GM12878 (cell line): ENCODE results near the gene ZNF808. TPM values are rescaled to one million over a fixed set of nuclear protein-coding genes. Genes with fewer than 3 reads are reported as not detected.

Experiments used
- ATF7 ChIP-seq: fragments of 450-650 bp; IDR thresholded peaks from 2 replicates; pipeline ENCODE4 v1.6.1; 2016; ENCODE audit warnings: low read depth, mild to moderate bottlenecking
- BMI1 ChIP-seq: fragments of 450-650 bp; IDR thresholded peaks from 2 replicates; pipeline ENCODE4 v1.6.1; 2016; ENCODE audit warnings: mild to moderate bottlenecking, moderate library complexity, borderline replicate concordance
- CBX3 ChIP-seq: fragments of 200-600 bp; sonication (generic); IDR thresholded peaks from 2 replicates; pipeline ENCODE4 v1.6.1; 2016; ENCODE audit warnings: low read depth, borderline replicate concordance
- CEBPB ChIP-seq, 2 experiments: fragments of 150-350 bp in 1 of 2; IDR thresholded peaks; 2 replicates each; pipeline ENCODE4 v1.6.1; 2012 to 2014; ENCODE audit warnings: low read depth in 2 of 2, low read length in 2 of 2, borderline replicate concordance in 1 of 2, inconsistent platforms in 1 of 2
- CHD4 ChIP-seq: fragments of 200-600 bp; sonication (generic); IDR thresholded peaks from 2 replicates; pipeline ENCODE4 v1.6.1; 2016; ENCODE audit warnings: mild to moderate bottlenecking
- CTCF ChIP-seq, 3 experiments: IDR thresholded peaks in 2 of 3; conservative IDR thresholded peaks in 1 of 3; 2 replicates each; pipeline ENCODE4 v1.5.1; 2011; ENCODE audit warnings: low read depth in 3 of 3, low read length in 3 of 3, mild to moderate bottlenecking in 3 of 3, control low read depth in 2 of 3, moderate library complexity in 2 of 3, inconsistent platforms in 1 of 3, mixed read lengths in 1 of 3; ENCODE audit not compliant: control insufficient read depth in 2 of 3, insufficient read depth in 1 of 3; ENCODE audit errors: extremely low read depth in 1 of 3
- E2F4 ChIP-seq: IDR thresholded peaks from 2 replicates; pipeline ENCODE4 v1.6.1; 2012; ENCODE audit warnings: low read depth, low read length, improper control_type of control experiment
- E2F8 ChIP-seq: fragments of 450-650 bp; IDR thresholded peaks from 2 replicates; pipeline ENCODE4 v1.6.1; 2018; ENCODE audit warnings: mild to moderate bottlenecking, low read depth, moderate library complexity; ENCODE audit not compliant: partially characterized antibody
- E4F1 ChIP-seq: fragments of 450-650 bp; IDR thresholded peaks from 2 replicates; pipeline ENCODE4 v1.6.1; 2018; ENCODE audit warnings: borderline replicate concordance, mild to moderate bottlenecking; ENCODE audit not compliant: partially characterized antibody
- MYB ChIP-seq: fragments of 150-350 bp; IDR thresholded peaks from 2 replicates; pipeline ENCODE4 v1.6.1; 2014; ENCODE audit warnings: mild to moderate bottlenecking, low read depth, low read length, borderline replicate concordance
- MYC ChIP-seq: IDR thresholded peaks from 2 replicates; pipeline ENCODE4 v1.6.1; 2011; ENCODE audit warnings: mild to moderate bottlenecking, low read length, moderate library complexity, inconsistent platforms; ENCODE audit not compliant: insufficient read depth, insufficient replicate concordance, insufficient read length, severe bottlenecking
- NBN ChIP-seq: fragments of 450-650 bp; IDR thresholded peaks from 2 replicates; pipeline ENCODE4 v1.6.1; 2016
- PAX8 ChIP-seq: fragments of 450-650 bp; IDR thresholded peaks from 2 replicates; pipeline ENCODE4 v1.6.1; 2017; ENCODE audit warnings: mild to moderate bottlenecking, moderate library complexity
- POLR2AphosphoS2 ChIP-seq: IDR thresholded peaks from 2 replicates; pipeline ENCODE4 v1.6.1; 2011; ENCODE audit warnings: low read depth, mild to moderate bottlenecking, low read length, improper control_type of control experiment, moderate library complexity
- RAD21 ChIP-seq: IDR thresholded peaks from 2 replicates; pipeline ENCODE4 v1.6.1; 2011; ENCODE audit warnings: mild to moderate bottlenecking, low read depth, low read length, moderate library complexity; ENCODE audit not compliant: insufficient read depth
- SRF ChIP-seq, 2 experiments: IDR thresholded peaks; 2 replicates each; pipeline ENCODE4 v1.6.1; 2011; ENCODE audit warnings: low read depth in 2 of 2, low read length in 2 of 2, mild to moderate bottlenecking in 1 of 2, moderate library complexity in 1 of 2
- STAT3 ChIP-seq: IDR thresholded peaks from 2 replicates; pipeline ENCODE4 v1.6.1; 2011; ENCODE audit warnings: low read depth, low read length, improper control_type of control experiment
- WRNIP1 ChIP-seq: IDR thresholded peaks from 2 replicates; pipeline ENCODE4 v1.6.1; 2011; ENCODE audit warnings: low read depth, low read length, improper control_type of control experiment, borderline replicate concordance
- polyA plus RNA-seq, 11 experiments: library from polyadenylated mRNA; depleted of rRNA in 4 of 11; unstranded in 6 of 11; stranded (reverse) in 5 of 11; fragments of >200 nt; fragmentation: Nextera tagmentation in 4 of 11; fragmentation: Illumina TruSeq in 1 of 11; extraction: Ambion mirVana in 4 of 11; extraction: Trizol in 1 of 11; gene quantifications; 1 replicate in 1 of 11; 2 replicates in 10 of 11; pipeline versions ENCODE4 v1.2.1 to v1.2.3, GENCODE V29; 2011 to 2016; ENCODE audit warnings: inconsistent platforms in 2 of 11, missing spikeins in 2 of 11, low read depth in 1 of 11
- total RNA-seq, 4 experiments: library from RNA; depleted of rRNA in 3 of 4; stranded (reverse); fragments of >200 nt in 3 of 4; fragmentation: Illumina TruSeq in 1 of 4; extraction: Trizol in 1 of 4; gene quantifications; 2 replicates each; pipeline versions ENCODE4 v1.2.1 to v1.2.3, GENCODE V29; 2013 to 2021

Gene ZNF808
- total and polyA plus RNA-seq, 10 of the 15 experiments (the other 5 are each of a cell fraction or from before 2014, with no cell fraction given), result 2.1 to 20.2 (median 7.2) TPM

- TF ChIP-seq STAT3 (no peak), CBX3 (no peak), E2F4 (peak; percentile 67; the same call in 1 of the 2 replicates), POLR2AphosphoS2 (0 out of 2 replicates have a peak, but pooled peaks have one; percentile 62), SRF (IDR thresholded peaks at IDR 0.05; ENCODE audit: low read depth in 2 of 2, low read length in 2 of 2) (peak in 1 of 2 experiments; percentile 69; a peak in 2 of 4 replicates), CTCF (IDR thresholded peaks at IDR 0.05 in 2 of 3, conservative IDR thresholded peaks at IDR 0.05 in 1 of 3; ENCODE audit: control insufficient read depth in 2 of 3, extremely low read depth in 1 of 3, insufficient read depth in 1 of 3, low read depth in 3 of 3, low read length in 3 of 3) (peak; percentile 29 to 50 (median 32); a peak in 5 of 6 replicates), ATF7 (no peak), MYC (no peak), RAD21 (peak; percentile 27; the same call in 1 of the 2 replicates), MYB (no peak), NBN (0 out of 2 replicates have a peak, but pooled peaks have one; percentile 5), BMI1 (no peak), CEBPB (IDR thresholded peaks at IDR 0.05; ENCODE audit: borderline replicate concordance in 1 of 2, low read depth in 2 of 2, low read length in 2 of 2) (no peak), E2F8 (no peak), PAX8 (no peak), CHD4 (no peak), E4F1 (no peak), WRNIP1 (no peak)
Measured at GRCh38 chr19:52601025-52601973, 73.8 kb downstream of the ZNF808 start (continued).
